Measurements from ENCODE around the gene EMC9. TPM values are rescaled to one million over a fixed set of nuclear protein-coding genes. Genes with fewer than 3 reads are reported as not detected.
A peak's percentile ranks its signal among the peaks of the same experiment; 100 is the strongest.

Gene EMC9
- total and polyA plus RNA-seq, 2 experiments from 2014 or later: 13.8 to 34.1 TPM

DNA sequence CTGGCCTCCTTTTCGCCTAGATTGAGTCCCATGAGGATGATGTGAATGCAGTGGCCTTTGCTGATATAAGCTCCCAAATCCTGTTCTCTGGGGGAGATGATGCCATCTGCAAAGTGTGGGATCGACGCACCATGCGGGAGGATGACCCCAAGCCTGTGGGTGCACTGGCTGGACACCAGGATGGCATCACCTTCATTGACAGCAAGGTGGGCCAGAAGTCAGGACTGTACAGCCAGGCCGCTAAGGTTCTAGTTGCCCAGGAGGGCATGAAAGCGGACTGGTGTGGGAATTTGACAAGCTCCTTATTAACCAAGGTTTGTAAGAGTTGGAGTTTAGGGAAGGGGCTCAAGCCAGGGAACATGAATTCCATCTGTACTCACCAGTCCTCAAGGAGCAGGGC, 21.7 kb downstream of the EMC9 start:
- H3K79me2 ChIP-seq: peaks cover 17% of the 10 kb centered on the region
- no peaks in the 10 kb centered on the region for H3K36me3 ChIP-seq (replicated peaks; ENCODE audit: insufficient read depth, low read depth)
- H3K4me1 ChIP-seq (ENCODE audit: insufficient read depth): peaks cover 9% of the 10 kb centered on the region
- H3K9me3 ChIP-seq (ENCODE audit: low read depth): no peaks in the 10 kb centered on the region
- no peak overlapping the region for H3K27ac ChIP-seq
- no peak overlapping the region for H3K4me3 ChIP-seq
- no peak for DNase-seq (ENCODE audit: low spot score)
- TF ChIP-seq EZH2phosphoT487 (IDR thresholded peaks at IDR 0.05; ENCODE audit: low read depth, severe bottlenecking, unreplicated experiment) (no peak), EZH2 (IDR thresholded peaks at IDR 0.05; ENCODE audit: borderline replicate concordance) (no peak)
- TF ChIP-seq, protein P1, sequence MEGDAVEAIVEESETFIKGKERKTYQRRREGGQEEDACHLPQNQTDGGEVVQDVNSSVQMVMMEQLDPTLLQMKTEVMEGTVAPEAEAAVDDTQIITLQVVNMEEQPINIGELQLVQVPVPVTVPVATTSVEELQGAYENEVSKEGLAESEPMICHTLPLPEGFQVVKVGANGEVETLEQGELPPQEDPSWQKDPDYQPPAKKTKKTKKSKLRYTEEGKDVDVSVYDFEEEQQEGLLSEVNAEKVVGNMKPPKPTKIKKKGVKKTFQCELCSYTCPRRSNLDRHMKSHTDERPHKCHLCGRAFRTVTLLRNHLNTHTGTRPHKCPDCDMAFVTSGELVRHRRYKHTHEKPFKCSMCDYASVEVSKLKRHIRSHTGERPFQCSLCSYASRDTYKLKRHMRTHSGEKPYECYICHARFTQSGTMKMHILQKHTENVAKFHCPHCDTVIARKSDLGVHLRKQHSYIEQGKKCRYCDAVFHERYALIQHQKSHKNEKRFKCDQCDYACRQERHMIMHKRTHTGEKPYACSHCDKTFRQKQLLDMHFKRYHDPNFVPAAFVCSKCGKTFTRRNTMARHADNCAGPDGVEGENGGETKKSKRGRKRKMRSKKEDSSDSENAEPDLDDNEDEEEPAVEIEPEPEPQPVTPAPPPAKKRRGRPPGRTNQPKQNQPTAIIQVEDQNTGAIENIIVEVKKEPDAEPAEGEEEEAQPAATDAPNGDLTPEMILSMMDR (IDR thresholded peaks at IDR 0.05; ENCODE audit: poor library complexity): no peak
- no peak overlapping the region for H2AFZ ChIP-seq
- H3K9me2 ChIP-seq (replicated peaks; ENCODE audit: insufficient read depth): no peaks in the 10 kb centered on the region
- no peak overlapping the region for H3K4me2 ChIP-seq
- WGBS (ENCODE audit: low lambda C conversion rate, missing lambda C conversion rate): 97% methylated on average over 6 of the region's 6 CpGs
- no peaks in the 10 kb centered on the region for H3K27me3 ChIP-seq
- no peaks in the 10 kb centered on the region for H4K20me1 ChIP-seq (ENCODE audit: insufficient read depth, poor library complexity, severe bottlenecking)

DNA sequence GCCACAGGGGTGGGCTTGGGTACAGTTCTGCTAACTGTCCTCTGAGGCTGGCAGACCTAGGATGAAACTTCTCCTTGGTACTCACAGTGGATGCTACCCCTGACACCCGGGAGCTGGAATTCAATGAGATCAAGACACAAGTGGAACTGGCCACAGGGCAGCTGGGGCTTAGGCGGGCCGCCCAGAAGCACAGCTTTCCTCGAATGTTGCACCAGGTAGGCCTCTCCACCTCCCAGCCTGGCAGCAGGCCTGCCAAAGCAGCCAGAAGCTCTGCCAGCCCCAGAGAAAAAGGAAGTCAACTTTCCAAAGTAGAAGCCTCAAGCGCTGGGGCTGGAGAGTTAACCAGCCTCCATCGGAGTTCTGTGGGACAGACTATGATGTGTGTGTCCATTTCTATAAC, 24.2 kb downstream of the EMC9 start:
- no peak overlapping the region for H3K27ac ChIP-seq
- no peaks in the 10 kb centered on the region for H3K9me2 ChIP-seq (replicated peaks; ENCODE audit: insufficient read depth)
- H3K4me3 ChIP-seq: no peak overlapping the region
- no peaks in the 10 kb centered on the region for H3K9me3 ChIP-seq (ENCODE audit: low read depth)
- H3K27me3 ChIP-seq: no peaks in the 10 kb centered on the region
- peaks cover 17% of the 10 kb centered on the region for H3K79me2 ChIP-seq
- peaks cover 9% of the 10 kb centered on the region for H3K4me1 ChIP-seq (ENCODE audit: insufficient read depth)
- no peaks in the 10 kb centered on the region for H3K36me3 ChIP-seq (replicated peaks; ENCODE audit: insufficient read depth, low read depth)
- H2AFZ ChIP-seq: no peak overlapping the region
- no peak for DNase-seq (ENCODE audit: low spot score)
- H4K20me1 ChIP-seq (ENCODE audit: insufficient read depth, poor library complexity, severe bottlenecking): no peaks in the 10 kb centered on the region
- H3K4me2 ChIP-seq: no peak overlapping the region
- 94% methylated on average over 6 of the region's 6 CpGs for WGBS (ENCODE audit: low lambda C conversion rate, missing lambda C conversion rate)
- TF ChIP-seq EZH2 (IDR thresholded peaks at IDR 0.05; ENCODE audit: borderline replicate concordance) (no peak), EZH2phosphoT487 (IDR thresholded peaks at IDR 0.05; ENCODE audit: low read depth, severe bottlenecking, unreplicated experiment) (no peak)
- TF ChIP-seq, protein P1 (IDR thresholded peaks at IDR 0.05; ENCODE audit: poor library complexity): no peak

DNA sequence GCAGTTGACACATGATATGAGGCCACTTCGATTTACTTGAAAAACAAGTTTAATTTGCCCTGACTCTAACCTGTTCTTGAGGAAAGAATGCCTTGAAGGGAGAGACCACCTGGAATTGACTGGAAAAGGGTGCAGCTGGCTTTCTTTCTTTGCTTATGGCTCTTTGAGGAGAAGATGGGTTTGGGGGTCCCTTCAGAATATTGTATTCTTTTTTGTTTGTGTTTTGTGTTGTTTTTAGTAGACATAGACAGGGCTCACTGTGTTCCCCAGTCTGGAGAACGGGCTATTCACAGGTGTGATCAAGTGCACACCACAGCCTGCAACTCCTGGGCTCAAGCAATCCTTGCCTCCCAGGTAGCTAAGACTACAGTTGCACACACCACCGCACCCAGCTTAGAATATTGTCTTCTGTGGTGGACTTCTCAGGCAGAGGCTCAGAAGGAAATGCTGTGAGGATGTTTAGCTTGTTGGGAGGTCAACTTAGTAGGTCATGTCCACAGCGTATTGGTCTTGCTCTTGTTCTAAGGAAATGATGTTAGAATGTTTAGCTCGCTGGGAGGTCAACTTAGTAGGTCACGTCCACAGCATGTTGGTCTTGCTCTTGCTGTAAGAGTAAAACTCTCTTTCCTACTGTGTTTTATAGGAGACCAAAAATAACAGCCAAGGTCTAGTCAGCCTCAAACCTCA, 25.1 kb downstream of the EMC9 start:
- 92% methylated on average over 6 of the region's 6 CpGs for WGBS (ENCODE audit: low lambda C conversion rate, missing lambda C conversion rate)
- H3K27ac ChIP-seq: no peak overlapping the region
- no peak overlapping the region for H2AFZ ChIP-seq
- no peaks in the 10 kb centered on the region for H3K27me3 ChIP-seq
- peak overlapping the region; percentile 7 for H3K4me3 ChIP-seq
- DNase-seq (ENCODE audit: low spot score): no peak
- no peaks in the 10 kb centered on the region for H4K20me1 ChIP-seq (ENCODE audit: insufficient read depth, poor library complexity, severe bottlenecking)
- H3K4me1 ChIP-seq (ENCODE audit: insufficient read depth): peaks cover 9% of the 10 kb centered on the region
- no peak for TF ChIP-seq EZH2 (IDR thresholded peaks at IDR 0.05; ENCODE audit: borderline replicate concordance)
- TF ChIP-seq, protein P1 (IDR thresholded peaks at IDR 0.05; ENCODE audit: poor library complexity): no peak
- no peak for TF ChIP-seq EZH2phosphoT487 (IDR thresholded peaks at IDR 0.05; ENCODE audit: low read depth, severe bottlenecking, unreplicated experiment)
- no peaks in the 10 kb centered on the region for H3K9me3 ChIP-seq (ENCODE audit: low read depth)
- peak overlapping the region; percentile 79 for H3K4me2 ChIP-seq
- peaks cover 17% of the 10 kb centered on the region for H3K79me2 ChIP-seq
- no peaks in the 10 kb centered on the region for H3K36me3 ChIP-seq (replicated peaks; ENCODE audit: insufficient read depth, low read depth)
- no peaks in the 10 kb centered on the region for H3K9me2 ChIP-seq (replicated peaks; ENCODE audit: insufficient read depth)
